Left lung (tissue), 10 donors: ENCODE results near the gene EPHB1. TPM values are rescaled to one million over a fixed set of nuclear protein-coding genes. Genes with fewer than 3 reads are reported as not detected.

Experiments used
- ATAC-seq: fragments of 200-7000 bp; cut with Tn5 transposase; one replicate; pipeline ENCODE4 v1.9.1; 2020; ENCODE audit warnings: moderate library complexity
- DNase-seq, 4 donors: peaks; one replicate each; pipeline ENCODE4 v3.0.0-alpha.2; 2013 to 2020
- H3K27ac ChIP-seq, 2 donors: fragments of 200-600 bp; sonication (generic) in 1 of 2; one replicate each; pipeline versions ENCODE4 v1.5.0 to v1.8.0; 2020 to 2021
- H3K27me3 ChIP-seq, 2 donors: fragments of 200-600 bp; sonication (generic) in 1 of 2; one replicate each; pipeline versions ENCODE4 v1.5.0 to v1.8.0; 2020 to 2021
- H3K36me3 ChIP-seq, 2 donors: fragments of 200-600 bp; sonication (generic) in 1 of 2; one replicate each; pipeline versions ENCODE4 v1.5.0 to v1.8.0; 2020 to 2021
- H3K4me1 ChIP-seq, 2 donors: fragments of 200-600 bp; one replicate each; pipeline ENCODE4 v1.8.0; 2021
- H3K4me3 ChIP-seq, 2 donors: fragments of 200-600 bp; sonication (generic) in 1 of 2; one replicate each; pipeline versions ENCODE4 v1.5.0 to v1.8.0; 2020 to 2021; ENCODE audit warnings: mild to moderate bottlenecking in 1 of 2
- H3K9me3 ChIP-seq, 2 donors: fragments of 200-600 bp; sonication (generic) in 1 of 2; one replicate each; pipeline versions ENCODE4 v1.5.0 to v1.8.0; 2020 to 2021
- CTCF ChIP-seq, 2 donors: fragments of 200-600 bp; sonication (generic) in 1 of 2; IDR thresholded peaks; one replicate each; pipeline versions ENCODE4 v1.5.0 to v1.8.0; 2021; ENCODE audit warnings: antibody characterized with exemption in 2 of 2
- intact Hi-C, 2 donors: fragments of 100-400 bp; cut with DNase I; formaldehyde crosslinking; loops; one replicate each; pipeline versions ENCODE4 v1.11.2 to v1.14.2; 2022
- polyA plus RNA-seq, 6 donors: library from polyadenylated mRNA; unstranded; fragments of 120-200 nt; gene quantifications; one replicate each; pipeline ENCODE4 v1.2.1, GENCODE V29; 2013; ENCODE audit not compliant: insufficient read length in 6 of 6
- total RNA-seq, 2 donors: library from RNA; stranded (reverse); fragmentation: NEBNext Ultra II Directional; extraction: Animal tissue kit (Norgen Biotek cat#: 25700); gene quantifications; one replicate each; pipeline ENCODE4 v1.2.1, GENCODE V29; 2021
- donor health status: DM: no; HTN: yes; CAD: no.
- donor health status: DM: no; HTN: no; CAD: no.

The EPHB1 gene
- total and polyA plus RNA-seq, 8 donors: 1.1 to 4.3 (median 2.7) TPM

- TF ChIP-seq CTCF (IDR thresholded peaks at IDR 0.05): no peak
Observed at GRCh38 chr3:135240426-135240825, 445.4 kb downstream of the EPHB1 start.

GRCh38 chr3:135242285-135242684 lies 447.2 kb downstream of the EPHB1 start:
- Histone ChIP-seq H3K27ac (no peak overlapping the region), H3K27me3 (no peaks in the 10 kb centered on the region), H3K9me3 (no peaks in the 10 kb centered on the region), H3K4me3 (no peak overlapping the region), H3K36me3 (no peaks in the 10 kb centered on the region), H3K4me1 (no peaks in the 10 kb centered on the region)
- DNase-seq (no peak), ATAC-seq (no peak)
- no peak for TF ChIP-seq CTCF (IDR thresholded peaks at IDR 0.05)
- intact Hi-C loops: no loop called here

More at GRCh38 chr3:135240426-135240825, 445.4 kb downstream of the EPHB1 start:
- no peak overlapping the region for H3K27ac ChIP-seq
- DNase-seq (no peak), ATAC-seq (no peak)
- no peak overlapping the region for H3K4me3 ChIP-seq
- H3K36me3 ChIP-seq: no peaks in the 10 kb centered on the region
- H3K9me3 ChIP-seq: no peaks in the 10 kb centered on the region
- H3K27me3 ChIP-seq: no peaks in the 10 kb centered on the region
- no peaks in the 10 kb centered on the region for H3K4me1 ChIP-seq
- intact Hi-C loops: no loop called here

- intact Hi-C loops: no loop called here
- Histone ChIP-seq H3K27ac (no peak overlapping the region), H3K9me3 (no peaks in the 10 kb centered on the region), H3K4me1 (no peaks in the 10 kb centered on the region), H3K27me3 (no peaks in the 10 kb centered on the region), H3K36me3 (no peaks in the 10 kb centered on the region), H3K4me3 (no peak overlapping the region)
- no peak for TF ChIP-seq CTCF (IDR thresholded peaks at IDR 0.05)
- ATAC-seq: no peak
- DNase-seq: no peak
Observed at GRCh38 chr3:135243616-135244015, 448.6 kb downstream of the EPHB1 start.

GRCh38 chr3:135246027-135246426 lies 451.0 kb downstream of the EPHB1 start:
- Histone ChIP-seq H3K9me3 (no peaks in the 10 kb centered on the region), H3K27ac (no peak overlapping the region), H3K36me3 (no peaks in the 10 kb centered on the region), H3K27me3 (no peaks in the 10 kb centered on the region), H3K4me1 (no peaks in the 10 kb centered on the region), H3K4me3 (no peak overlapping the region)
- no peak for ATAC-seq
- intact Hi-C loops: no loop called here
- DNase-seq: no peak
- no peak for TF ChIP-seq CTCF (IDR thresholded peaks at IDR 0.05)

GRCh38 chr3:135248213-135248612 lies 453.2 kb downstream of the EPHB1 start:
- H3K4me3 ChIP-seq: no peak overlapping the region
- no peak overlapping the region for H3K27ac ChIP-seq
- DNase-seq (no peak), ATAC-seq (no peak)
- H3K4me1 ChIP-seq: no peaks in the 10 kb centered on the region
- H3K36me3 ChIP-seq: no peaks in the 10 kb centered on the region
- intact Hi-C loops: no loop called here
- no peak for TF ChIP-seq CTCF (IDR thresholded peaks at IDR 0.05)
- no peaks in the 10 kb centered on the region for H3K9me3 ChIP-seq
- H3K27me3 ChIP-seq: no peaks in the 10 kb centered on the region
